ENCODE data around the gene SP4. TPM values are rescaled to one million over a fixed set of nuclear protein-coding genes. Genes with fewer than 3 reads are reported as not detected.

Gene SP4
- total RNA-seq, 2 experiments from 2014 or later: 15.8 to 17.0 TPM

- Histone ChIP-seq H3K4me2 (ENCODE audit: low read length) (no peak overlapping the region), H4K20me1 (ENCODE audit: insufficient read depth, low read length) (no peaks in the 10 kb centered on the region), H3K4me3 (ENCODE audit: low read depth, low read length, poor library complexity, severe bottlenecking) (no peak overlapping the region), H3K79me2 (ENCODE audit: insufficient read depth, low read depth, low read length) (no peaks in the 10 kb centered on the region), H3K9me3 (ENCODE audit: low read length) (no peaks in the 10 kb centered on the region), H2AFZ (ENCODE audit: low read length) (no peak overlapping the region), H3K27ac (ENCODE audit: low read depth, low read length, poor library complexity, severe bottlenecking) (no peak overlapping the region), H3K36me3 (ENCODE audit: insufficient read depth, low read length) (peaks cover 6% of the 10 kb centered on the region; the same call in 1 of the 2 replicates), H3K4me1 (ENCODE audit: insufficient read depth, low read length, poor library complexity, severe bottlenecking) (no peaks in the 10 kb centered on the region), H3K9me2 (ENCODE audit: insufficient read depth, low read length) (no peaks in the 10 kb centered on the region)
- intact Hi-C loops (cut with micrococcal nuclease; ENCODE audit: unreplicated experiment): no loop called here
- no peak for DNase-seq (ENCODE audit: low spot score)
- POLR2A ChIA-PET: interaction anchor here (1.0 to 1.1 kb wide), 4 partner anchors 8 to 42 kb away, joined by 3 to 7 read pairs (median 4); no protein-coding TSS in a partner anchor
- BruUV-seq (replicated peaks): no TSS peak
- TF ChIP-seq, protein P1, sequence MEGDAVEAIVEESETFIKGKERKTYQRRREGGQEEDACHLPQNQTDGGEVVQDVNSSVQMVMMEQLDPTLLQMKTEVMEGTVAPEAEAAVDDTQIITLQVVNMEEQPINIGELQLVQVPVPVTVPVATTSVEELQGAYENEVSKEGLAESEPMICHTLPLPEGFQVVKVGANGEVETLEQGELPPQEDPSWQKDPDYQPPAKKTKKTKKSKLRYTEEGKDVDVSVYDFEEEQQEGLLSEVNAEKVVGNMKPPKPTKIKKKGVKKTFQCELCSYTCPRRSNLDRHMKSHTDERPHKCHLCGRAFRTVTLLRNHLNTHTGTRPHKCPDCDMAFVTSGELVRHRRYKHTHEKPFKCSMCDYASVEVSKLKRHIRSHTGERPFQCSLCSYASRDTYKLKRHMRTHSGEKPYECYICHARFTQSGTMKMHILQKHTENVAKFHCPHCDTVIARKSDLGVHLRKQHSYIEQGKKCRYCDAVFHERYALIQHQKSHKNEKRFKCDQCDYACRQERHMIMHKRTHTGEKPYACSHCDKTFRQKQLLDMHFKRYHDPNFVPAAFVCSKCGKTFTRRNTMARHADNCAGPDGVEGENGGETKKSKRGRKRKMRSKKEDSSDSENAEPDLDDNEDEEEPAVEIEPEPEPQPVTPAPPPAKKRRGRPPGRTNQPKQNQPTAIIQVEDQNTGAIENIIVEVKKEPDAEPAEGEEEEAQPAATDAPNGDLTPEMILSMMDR (conservative IDR thresholded peaks at IDR 0.05; ENCODE audit: low read length): no peak
- no peak for TF ChIP-seq EZH2phosphoT487 (IDR thresholded peaks at IDR 0.05; ENCODE audit: borderline replicate concordance, low read depth, low read length)
- CTCF ChIA-PET (ENCODE audit: unreplicated experiment): no interaction called here
These were observed 44.1 kb downstream of the SP4 start for GRCh38 chr7:21472029-21472428.

DNA sequence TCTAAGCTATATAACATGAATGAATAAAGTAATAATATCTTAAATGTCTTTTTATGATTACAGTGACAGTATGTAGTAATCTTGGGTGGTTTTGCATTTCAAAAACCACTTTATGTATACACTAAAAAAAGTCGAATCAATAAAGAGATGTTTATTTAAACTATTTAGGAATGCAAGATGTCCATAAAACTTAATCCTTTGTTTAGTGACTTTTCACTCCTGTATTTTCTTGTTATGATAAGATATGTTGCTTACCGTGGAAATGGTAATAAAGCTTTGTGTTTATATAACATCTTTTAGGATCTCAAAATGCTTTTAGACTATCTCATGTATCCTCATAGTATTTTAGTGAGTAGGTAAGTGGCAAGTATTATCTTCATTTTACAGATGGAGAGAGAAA, 48.5 kb downstream of the SP4 start:
- Histone ChIP-seq H2AFZ (ENCODE audit: low read length) (no peak overlapping the region), H3K4me3 (ENCODE audit: low read depth, low read length, poor library complexity, severe bottlenecking) (no peak overlapping the region), H3K4me1 (ENCODE audit: insufficient read depth, low read length, poor library complexity, severe bottlenecking) (no peaks in the 10 kb centered on the region), H3K79me2 (ENCODE audit: insufficient read depth, low read depth, low read length) (no peaks in the 10 kb centered on the region), H3K36me3 (ENCODE audit: insufficient read depth, low read length) (peaks cover 21% of the 10 kb centered on the region), H3K4me2 (ENCODE audit: low read length) (no peak overlapping the region), H3K9me3 (ENCODE audit: low read length) (no peaks in the 10 kb centered on the region), H4K20me1 (ENCODE audit: insufficient read depth, low read length) (no peaks in the 10 kb centered on the region), H3K27ac (ENCODE audit: low read depth, low read length, poor library complexity, severe bottlenecking) (no peak overlapping the region), H3K9me2 (ENCODE audit: insufficient read depth, low read length) (no peaks in the 10 kb centered on the region)
- intact Hi-C loops (cut with micrococcal nuclease; ENCODE audit: unreplicated experiment): no loop called here
- ChIA-PET CTCF (ENCODE audit: unreplicated experiment) (no interaction called here), POLR2A (no interaction called here)
- TF ChIP-seq EZH2phosphoT487 (IDR thresholded peaks at IDR 0.05; ENCODE audit: borderline replicate concordance, low read depth, low read length): no peak
- DNase-seq (ENCODE audit: low spot score): no peak
- no TSS peak for BruUV-seq (replicated peaks)

DNA sequence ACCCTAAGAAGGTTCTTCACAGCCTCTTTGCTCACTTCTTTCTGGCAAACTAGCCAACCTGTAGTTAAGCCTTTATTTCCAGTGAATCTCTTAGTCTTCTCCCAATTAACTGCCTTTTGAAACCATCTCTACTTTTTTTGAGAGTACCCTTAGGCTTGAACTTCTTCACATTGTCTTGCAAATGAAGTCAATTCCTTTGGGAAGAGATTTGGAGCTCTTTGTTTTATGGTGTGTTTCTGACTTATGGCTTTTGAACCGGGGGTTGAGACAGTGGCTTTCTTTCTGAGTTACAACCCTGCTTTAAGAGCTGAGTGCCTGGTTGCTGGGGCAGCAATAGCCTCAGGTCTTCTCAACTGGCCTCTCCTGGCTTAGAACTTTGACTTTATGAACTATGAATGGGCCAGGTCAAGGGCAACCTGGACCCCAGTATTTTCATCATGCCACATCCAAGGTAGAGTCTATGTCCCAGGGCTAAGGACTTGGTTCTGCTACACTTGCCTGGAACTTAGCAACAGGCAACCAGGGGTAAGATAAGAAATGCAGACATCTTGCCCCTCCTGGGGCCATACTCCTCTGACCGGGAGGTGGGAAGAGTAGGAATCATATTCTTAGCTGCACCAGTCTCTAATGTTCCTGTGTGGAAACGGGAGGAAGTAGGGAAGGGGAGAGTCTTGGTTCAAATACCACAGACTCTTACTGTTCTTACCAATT, 53.0 kb downstream of the SP4 start:
- DNase-seq (ENCODE audit: low spot score): no peak
- Histone ChIP-seq H3K9me3 (ENCODE audit: low read length) (no peaks in the 10 kb centered on the region), H3K4me1 (ENCODE audit: insufficient read depth, low read length, poor library complexity, severe bottlenecking) (no peaks in the 10 kb centered on the region), H3K4me2 (ENCODE audit: low read length) (no peak overlapping the region), H3K4me3 (ENCODE audit: low read depth, low read length, poor library complexity, severe bottlenecking) (no peak overlapping the region), H3K79me2 (ENCODE audit: insufficient read depth, low read depth, low read length) (no peaks in the 10 kb centered on the region), H4K20me1 (ENCODE audit: insufficient read depth, low read length) (no peaks in the 10 kb centered on the region), H3K36me3 (ENCODE audit: insufficient read depth, low read length) (peaks cover 47% of the 10 kb centered on the region), H3K9me2 (ENCODE audit: insufficient read depth, low read length) (no peaks in the 10 kb centered on the region), H2AFZ (ENCODE audit: low read length) (no peak overlapping the region), H3K27ac (ENCODE audit: low read depth, low read length, poor library complexity, severe bottlenecking) (no peak overlapping the region)
- no peak for TF ChIP-seq EZH2phosphoT487 (IDR thresholded peaks at IDR 0.05; ENCODE audit: borderline replicate concordance, low read depth, low read length)
- TF ChIP-seq, protein P1 (conservative IDR thresholded peaks at IDR 0.05; ENCODE audit: low read length): no peak
- POLR2A ChIA-PET: no interaction called here
- CTCF ChIA-PET (ENCODE audit: unreplicated experiment): no interaction called here
- intact Hi-C loops (cut with micrococcal nuclease; ENCODE audit: unreplicated experiment): no loop called here
- no TSS peak for BruUV-seq (replicated peaks)
